Vagina (tissue), 2 donors: ENCODE measurements around the gene GALNT9. TPM values are rescaled to one million over a fixed set of nuclear protein-coding genes. Genes with fewer than 3 reads are reported as not detected.

Source experiments
- DNase-seq, 2 donors: peaks; one replicate each; pipeline ENCODE4 v3.0.0-alpha.2; 2017; ENCODE audit errors: extremely low spot score in 2 of 2
- H3K27ac ChIP-seq: fragments of 200-600 bp; sonication (generic); one replicate; pipeline ENCODE4 v1.5.1; 2019
- H3K27me3 ChIP-seq: fragments of 200-600 bp; sonication (generic); one replicate; pipeline ENCODE4 v1.5.1; 2019
- H3K36me3 ChIP-seq, 2 donors: fragments of 200-600 bp; sonication (generic); one replicate each; pipeline ENCODE4 v1.5.1; 2017 to 2019
- H3K4me1 ChIP-seq: fragments of 200-600 bp; sonication (generic); one replicate; pipeline ENCODE4 v1.5.1; 2019
- H3K4me3 ChIP-seq, 2 donors: fragments of 200-600 bp; sonication (generic); 1 replicate in 1 of 2; 2 replicates in 1 of 2; pipeline ENCODE4 v1.5.1; 2016 to 2019
- H3K9me3 ChIP-seq: fragments of 200-600 bp; sonication (generic); one replicate; pipeline ENCODE4 v1.5.1; 2019
- POLR2A ChIP-seq, 2 donors: fragments of 450-650 bp; IDR thresholded peaks; one replicate each; pipeline ENCODE4 v1.6.1; 2017; ENCODE audit warnings: antibody characterized with exemption in 2 of 2, mild to moderate bottlenecking in 2 of 2, moderate library complexity in 2 of 2
- POLR2AphosphoS5 ChIP-seq, 2 donors: sonication (generic); formaldehyde crosslinking; IDR thresholded peaks; one replicate each; pipeline ENCODE4 v1.9.0; 2017; ENCODE audit warnings: antibody characterized with exemption in 2 of 2, mild to moderate bottlenecking in 2 of 2, low read depth in 1 of 2; ENCODE audit not compliant: insufficient read depth in 1 of 2
- intact Hi-C: fragments of 100-400 bp; cut with DNase I; formaldehyde crosslinking; loops from one replicate; pipeline ENCODE4 v1.15.1; 2023
- total RNA-seq: library from RNA; depleted of rRNA; stranded (reverse); fragments of >200 nt; gene quantifications from one replicate; pipeline ENCODE4 v1.2.3, GENCODE V29; 2016
- TF ChIP-seq, protein P1 (sequence below), 3 experiments: fragments of 450-650 bp in 2 of 3; fragments of 200-600 bp in 1 of 3; sonication (generic) in 1 of 3; IDR thresholded peaks; one replicate each; pipeline ENCODE4 v1.5.1; 2017 to 2019; ENCODE audit warnings: antibody characterized with exemption in 3 of 3, mild to moderate bottlenecking in 2 of 3, moderate library complexity in 2 of 3

GALNT9 gene
- total RNA-seq, 1 donor from 2014 or later: 1.5 TPM

DNA sequence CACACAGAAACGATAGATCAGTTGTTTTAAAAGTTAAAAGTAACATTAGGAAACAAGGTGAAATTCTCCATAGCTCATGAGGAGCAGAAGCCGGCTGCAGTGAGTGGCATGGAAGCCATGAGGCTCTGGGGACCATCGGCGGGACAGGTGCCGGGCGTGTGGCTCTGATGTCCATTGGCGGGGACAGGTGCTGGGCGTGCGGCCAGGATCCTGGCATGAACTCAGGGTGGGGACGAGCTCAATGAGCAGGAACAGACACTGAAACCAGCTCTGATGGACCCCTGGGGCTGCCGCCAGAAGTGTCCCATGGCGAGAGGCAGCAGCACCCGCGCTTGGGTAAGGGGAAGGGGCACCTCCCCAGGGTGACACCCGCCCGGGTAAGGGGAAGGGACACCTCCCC lies 110.1 kb downstream of the GALNT9 start:
- Histone ChIP-seq H3K36me3 (no peaks in the 10 kb centered on the region), H3K27ac (no peak overlapping the region), H3K4me3 (no peak overlapping the region), H3K4me1 (no peaks in the 10 kb centered on the region), H3K27me3 (no peaks in the 10 kb centered on the region), H3K9me3 (no peaks in the 10 kb centered on the region)
- TF ChIP-seq POLR2AphosphoS5 (IDR thresholded peaks at IDR 0.05; ENCODE audit: insufficient read depth in 1 of 2, low read depth in 1 of 2) (no peak), POLR2A (IDR thresholded peaks at IDR 0.05) (no peak)
- TF ChIP-seq, protein P1, sequence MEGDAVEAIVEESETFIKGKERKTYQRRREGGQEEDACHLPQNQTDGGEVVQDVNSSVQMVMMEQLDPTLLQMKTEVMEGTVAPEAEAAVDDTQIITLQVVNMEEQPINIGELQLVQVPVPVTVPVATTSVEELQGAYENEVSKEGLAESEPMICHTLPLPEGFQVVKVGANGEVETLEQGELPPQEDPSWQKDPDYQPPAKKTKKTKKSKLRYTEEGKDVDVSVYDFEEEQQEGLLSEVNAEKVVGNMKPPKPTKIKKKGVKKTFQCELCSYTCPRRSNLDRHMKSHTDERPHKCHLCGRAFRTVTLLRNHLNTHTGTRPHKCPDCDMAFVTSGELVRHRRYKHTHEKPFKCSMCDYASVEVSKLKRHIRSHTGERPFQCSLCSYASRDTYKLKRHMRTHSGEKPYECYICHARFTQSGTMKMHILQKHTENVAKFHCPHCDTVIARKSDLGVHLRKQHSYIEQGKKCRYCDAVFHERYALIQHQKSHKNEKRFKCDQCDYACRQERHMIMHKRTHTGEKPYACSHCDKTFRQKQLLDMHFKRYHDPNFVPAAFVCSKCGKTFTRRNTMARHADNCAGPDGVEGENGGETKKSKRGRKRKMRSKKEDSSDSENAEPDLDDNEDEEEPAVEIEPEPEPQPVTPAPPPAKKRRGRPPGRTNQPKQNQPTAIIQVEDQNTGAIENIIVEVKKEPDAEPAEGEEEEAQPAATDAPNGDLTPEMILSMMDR (IDR thresholded peaks at IDR 0.05): no peak
- intact Hi-C loops: no loop called here
- DNase-seq: no peak

DNA sequence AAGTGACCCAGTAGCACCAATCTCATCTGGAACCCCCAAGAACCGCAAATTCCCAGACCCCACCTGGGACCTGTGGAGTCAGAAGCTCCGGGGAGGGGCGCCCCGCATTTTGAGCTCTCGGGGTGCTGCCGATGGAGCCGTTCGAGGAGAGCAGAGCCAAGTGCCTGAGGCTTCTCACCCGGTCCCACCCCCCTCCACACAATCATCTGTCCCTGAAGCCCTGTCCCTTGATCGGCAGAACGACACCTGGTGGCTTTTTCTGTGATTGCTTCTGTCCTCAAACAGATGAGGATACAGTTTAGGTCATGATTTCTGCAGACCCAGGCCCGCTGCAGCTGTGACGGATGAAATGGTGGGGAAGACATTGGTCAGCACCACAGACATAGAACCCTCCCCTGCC lies 110.5 kb downstream of the GALNT9 start:
- Histone ChIP-seq H3K36me3 (no peaks in the 10 kb centered on the region), H3K4me3 (no peak overlapping the region), H3K9me3 (no peaks in the 10 kb centered on the region), H3K4me1 (no peaks in the 10 kb centered on the region), H3K27me3 (no peaks in the 10 kb centered on the region), H3K27ac (no peak overlapping the region)
- TF ChIP-seq POLR2A (IDR thresholded peaks at IDR 0.05) (no peak), POLR2AphosphoS5 (IDR thresholded peaks at IDR 0.05; ENCODE audit: insufficient read depth in 1 of 2, low read depth in 1 of 2) (no peak)
- TF ChIP-seq, protein P1 (IDR thresholded peaks at IDR 0.05): no peak
- DNase-seq: no peak
- intact Hi-C loops: no loop called here

DNA sequence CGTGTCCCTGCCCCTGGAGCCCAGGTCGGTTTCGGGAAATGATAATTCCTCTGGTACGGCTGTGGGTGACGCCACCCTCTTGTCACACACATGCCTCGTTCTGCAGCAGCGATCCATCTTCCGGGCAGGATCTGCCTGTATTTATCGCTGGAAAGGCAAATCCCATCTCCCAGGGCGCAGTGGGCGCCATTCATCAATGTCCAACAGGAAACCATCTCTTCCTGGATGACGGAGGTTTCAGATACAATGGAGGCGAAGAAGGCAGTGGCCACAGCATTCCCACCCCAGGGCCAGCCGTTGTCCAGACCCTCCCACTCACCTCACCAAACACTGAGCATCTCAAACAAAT lies 110.9 kb downstream of the GALNT9 start:
- TF ChIP-seq POLR2A (IDR thresholded peaks at IDR 0.05): no peak
- no peak for TF ChIP-seq POLR2AphosphoS5 (IDR thresholded peaks at IDR 0.05; ENCODE audit: insufficient read depth in 1 of 2, low read depth in 1 of 2)
- TF ChIP-seq, protein P1 (IDR thresholded peaks at IDR 0.05): no peak
- H3K36me3 ChIP-seq: no peaks in the 10 kb centered on the region
- H3K9me3 ChIP-seq: no peaks in the 10 kb centered on the region
- no peak overlapping the region for H3K27ac ChIP-seq
- intact Hi-C loops: no loop called here
- no peak overlapping the region for H3K4me3 ChIP-seq
- no peaks in the 10 kb centered on the region for H3K4me1 ChIP-seq
- DNase-seq: no peak
- H3K27me3 ChIP-seq: no peaks in the 10 kb centered on the region

DNA sequence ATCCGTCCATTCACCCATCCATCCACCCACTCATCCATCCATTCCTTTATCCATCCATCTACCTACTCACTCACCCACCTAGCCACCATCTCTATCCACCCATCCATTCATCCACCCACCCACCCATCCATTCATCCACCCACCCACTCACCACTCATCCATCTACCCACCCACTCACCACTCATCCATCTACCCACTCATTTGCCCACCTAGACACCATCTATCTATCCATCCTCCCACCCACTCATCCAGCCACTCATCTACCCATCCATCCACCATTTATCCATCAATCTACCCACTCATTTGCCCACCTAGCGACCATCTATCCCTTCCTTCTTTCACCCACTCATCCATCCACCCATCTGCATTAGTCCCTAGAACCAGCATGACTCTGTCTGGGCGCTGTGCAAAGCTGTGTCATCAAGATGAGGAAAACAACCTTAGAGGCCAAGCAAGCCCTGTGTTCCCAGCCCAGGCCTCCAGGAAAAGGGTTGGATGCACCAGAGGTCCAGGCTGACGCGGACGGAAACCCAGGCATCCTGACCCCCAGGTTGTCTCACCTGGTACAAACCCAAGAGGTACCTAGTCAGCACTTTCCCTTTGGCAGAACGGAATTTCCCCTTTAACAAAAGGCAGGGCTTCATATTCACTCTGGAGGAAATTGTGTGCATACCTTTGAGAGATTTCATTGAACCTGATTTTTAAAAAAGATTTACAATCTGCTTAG lies 111.4 kb downstream of the GALNT9 start:
- no peaks in the 10 kb centered on the region for H3K9me3 ChIP-seq
- no peak overlapping the region for H3K27ac ChIP-seq
- DNase-seq: no peak
- no peaks in the 10 kb centered on the region for H3K27me3 ChIP-seq
- H3K4me3 ChIP-seq: no peak overlapping the region
- H3K36me3 ChIP-seq: no peaks in the 10 kb centered on the region
- TF ChIP-seq, protein P1 (IDR thresholded peaks at IDR 0.05): no peak
- TF ChIP-seq POLR2A (IDR thresholded peaks at IDR 0.05) (no peak), POLR2AphosphoS5 (IDR thresholded peaks at IDR 0.05; ENCODE audit: insufficient read depth in 1 of 2, low read depth in 1 of 2) (no peak)
- no peaks in the 10 kb centered on the region for H3K4me1 ChIP-seq
- intact Hi-C loops: no loop called here

DNA sequence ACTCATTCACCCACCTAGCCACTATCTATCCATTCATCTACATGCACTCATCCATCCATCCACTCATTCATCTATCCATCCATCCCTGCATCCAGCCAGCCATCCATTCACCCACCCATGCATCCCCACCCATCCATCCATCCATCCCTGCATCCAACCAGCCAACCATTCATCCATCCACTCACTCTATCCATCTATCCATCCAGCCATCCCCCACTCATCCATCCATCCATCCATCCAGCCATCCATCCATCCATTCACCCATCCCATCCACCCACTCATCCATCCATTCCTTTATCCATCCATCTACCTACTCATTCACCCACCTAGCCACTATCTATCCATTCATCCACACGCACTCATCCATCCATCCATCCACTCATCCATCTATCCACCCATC lies 112.0 kb downstream of the GALNT9 start:
- Histone ChIP-seq H3K27ac (no peak overlapping the region), H3K4me3 (no peak overlapping the region), H3K27me3 (no peaks in the 10 kb centered on the region), H3K4me1 (no peaks in the 10 kb centered on the region), H3K9me3 (no peaks in the 10 kb centered on the region), H3K36me3 (no peaks in the 10 kb centered on the region)
- intact Hi-C loops: no loop called here
- no peak for DNase-seq
- no peak for TF ChIP-seq POLR2AphosphoS5 (IDR thresholded peaks at IDR 0.05; ENCODE audit: insufficient read depth in 1 of 2, low read depth in 1 of 2)
- TF ChIP-seq, protein P1 (IDR thresholded peaks at IDR 0.05): no peak
- no peak for TF ChIP-seq POLR2A (IDR thresholded peaks at IDR 0.05)
